ENCODE data around the gene RPS6KA2.

RPS6KA2 gene

GRCh38 chr6:166461821-166462460 lies 165.1 kb downstream of the RPS6KA2 start:
- no peak for DNase-seq

- DNase-seq: no peak
Measured at GRCh38 chr6:166460473-166461437, 166.3 kb downstream of the RPS6KA2 start.

GRCh38 chr6:166459906-166460305 lies 167.1 kb downstream of the RPS6KA2 start:
- DNase-seq: no peak

GRCh38 chr6:166459272-166459671 lies 167.8 kb downstream of the RPS6KA2 start:
- DNase-seq: no peak

- no peak for DNase-seq
Measured at GRCh38 chr6:166456395-166457156, 170.5 kb downstream of the RPS6KA2 start.

GRCh38 chr6:166454692-166455515 lies 172.1 kb downstream of the RPS6KA2 start:
- no peak for DNase-seq

GRCh38 chr6:166453651-166454050 lies 173.4 kb downstream of the RPS6KA2 start:
- DNase-seq: no peak

- DNase-seq: no peak
Measured at GRCh38 chr6:166450167-166450873, 176.7 kb downstream of the RPS6KA2 start.

- no peak for DNase-seq
Measured at GRCh38 chr6:166449641-166450040, 177.4 kb downstream of the RPS6KA2 start.

GRCh38 chr6:166449036-166449435 lies 178.0 kb downstream of the RPS6KA2 start:
- DNase-seq: no peak

- no peak for DNase-seq
Measured at GRCh38 chr6:166448432-166448831, 178.6 kb downstream of the RPS6KA2 start.

- DNase-seq: no peak
Measured at GRCh38 chr6:166446567-166447065, 180.4 kb downstream of the RPS6KA2 start.

GRCh38 chr6:166446146-166446545 lies 180.9 kb downstream of the RPS6KA2 start:
- no peak for DNase-seq

GRCh38 chr6:166444446-166444845 lies 182.6 kb downstream of the RPS6KA2 start:
- DNase-seq: no peak

- DNase-seq: no peak
Measured at GRCh38 chr6:166443166-166443565, 183.9 kb downstream of the RPS6KA2 start.

- DNase-seq: no peak
Measured at GRCh38 chr6:166442131-166442685, 184.8 kb downstream of the RPS6KA2 start.

GRCh38 chr6:166441325-166442078 lies 185.5 kb downstream of the RPS6KA2 start:
- DNase-seq: peak; percentile 14 to 51 (median 31)

- DNase-seq: no peak
Measured at GRCh38 chr6:166440729-166441128, 186.3 kb downstream of the RPS6KA2 start.

GRCh38 chr6:166440106-166440505 lies 186.9 kb downstream of the RPS6KA2 start:
- no peak for DNase-seq

- DNase-seq: no peak
Measured at GRCh38 chr6:166439366-166440091, 187.5 kb downstream of the RPS6KA2 start.
